ENCODE measurements around the gene GUCY2D.

GUCY2D gene

DNA sequence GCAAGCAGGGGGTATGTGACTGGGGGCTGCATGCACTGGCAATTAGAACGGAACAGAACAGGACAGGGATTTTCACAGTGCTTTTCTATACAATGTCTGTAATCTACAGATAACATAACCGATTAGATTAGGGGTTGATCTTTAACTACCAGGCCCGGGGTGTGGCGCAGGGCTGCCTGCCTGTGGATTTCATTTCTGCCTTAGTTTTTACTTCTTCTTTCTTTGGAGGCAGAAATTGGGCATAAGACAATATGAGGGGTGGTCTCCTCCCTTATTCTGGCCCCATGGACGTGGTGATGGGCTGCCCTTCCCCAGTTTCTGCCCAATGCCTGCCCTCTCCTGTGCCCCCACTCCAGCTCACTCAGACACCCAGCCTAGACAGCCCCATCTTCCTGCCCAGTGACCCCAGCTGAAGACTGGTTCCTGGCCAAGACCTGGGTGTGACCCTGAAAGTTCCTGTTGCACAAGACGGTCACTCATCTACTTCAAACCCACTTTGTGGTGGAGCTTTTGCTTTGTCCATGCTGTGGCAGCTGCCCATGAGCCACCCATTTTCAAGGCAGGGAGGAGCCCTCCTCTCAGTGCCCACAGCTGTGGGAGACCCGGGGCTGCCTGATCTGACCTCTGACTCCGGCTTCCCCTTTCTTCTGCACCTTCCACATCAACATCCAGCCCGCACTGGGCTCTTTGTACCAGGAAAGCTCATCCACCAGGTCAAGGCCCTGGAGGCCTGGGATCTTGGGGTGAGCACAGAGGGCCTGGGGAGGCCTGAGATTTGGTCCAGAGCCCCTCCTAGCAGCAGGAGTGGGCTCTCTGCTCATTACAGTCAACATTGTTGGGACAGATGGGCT, 66.5 kb downstream of the GUCY2D start:
- DNase-seq: no peak

- no peak for DNase-seq
Measured at GRCh38 chr17:8069587-8069860, 67.1 kb downstream of the GUCY2D start.
